SK-N-SH (cell line): ENCODE data around the gene SRA1. TPM values are rescaled to one million over a fixed set of nuclear protein-coding genes. Genes with fewer than 3 reads are reported as not detected.

Experiments used
- CTCF ChIA-PET: fragments of 300-600, 350-600 bp; formaldehyde crosslinking; extraction: SDS; loops from one replicate; lab custom pipeline; 2021; lab: Yijun Ruan, JAX
- POLR2A ChIA-PET: fragments of 350-600 bp; sonication (Branson Sonifier 250); formaldehyde crosslinking; extraction: SDS; loops from one replicate; lab custom pipeline; 2020; ENCODE audit warnings: antibody characterized with exemption, inconsistent platforms; lab: Yijun Ruan, JAX
- DNase-seq: peaks from one replicate; pipeline ENCODE4 v3.0.0; 2012
- H2AFZ ChIP-seq: fragments of 200-600 bp; sonication (generic); 2 replicates; pipeline ENCODE4 v1.8.1; 2016; ENCODE audit warnings: antibody characterized with exemption, mild to moderate bottlenecking, low read depth
- H3F3A ChIP-seq: fragments of 200-600 bp; sonication (generic); replicated peaks from 2 replicates; pipeline ENCODE3; 2016; ENCODE audit warnings: antibody characterized with exemption, mild to moderate bottlenecking; ENCODE audit not compliant: insufficient read depth
- H3K27ac ChIP-seq, 2 experiments: fragments of 200-500 bp in 1 of 2; fragments of 200-600 bp in 1 of 2; sonication (Bioruptor generic) in 1 of 2; sonication (generic), shearing (Covaris generic) in 1 of 2; 2 replicates each; pipeline versions ENCODE4 v1.5.1 to v1.6.1; 2014 to 2016; ENCODE audit warnings: low read depth in 2 of 2, inconsistent platforms in 1 of 2, low read length in 1 of 2, mild to moderate bottlenecking in 1 of 2, mixed read lengths in 1 of 2
- H3K27me3 ChIP-seq: fragments of 200-600 bp; sonication (generic), shearing (Covaris generic); 2 replicates; pipeline ENCODE4 v1.6.1; 2016; ENCODE audit warnings: mixed run types; ENCODE audit not compliant: insufficient read depth
- H3K36me3 ChIP-seq, 2 experiments: fragments of 200-500 bp in 1 of 2; fragments of 200-600 bp in 1 of 2; sonication (Bioruptor generic) in 1 of 2; sonication (generic) in 1 of 2; replicated peaks in 1 of 2; 2 replicates each; pipeline versions ENCODE3 to v1.5.1; 2014 to 2016; ENCODE audit warnings: low read length in 1 of 2, mild to moderate bottlenecking in 1 of 2; ENCODE audit not compliant: insufficient read depth in 2 of 2, control insufficient read depth in 1 of 2
- H3K4me1 ChIP-seq, 2 experiments: fragments of 200-500 bp in 1 of 2; fragments of 200-600 bp in 1 of 2; sonication (Bioruptor generic) in 1 of 2; sonication (generic), shearing (Covaris generic) in 1 of 2; 2 replicates each; pipeline versions ENCODE4 v1.5.1 to v1.6.1; 2014 to 2016; ENCODE audit warnings: low read depth in 1 of 2, low read length in 1 of 2, mixed run types in 1 of 2; ENCODE audit not compliant: insufficient read depth in 2 of 2, control insufficient read depth in 1 of 2
- H3K4me2 ChIP-seq: fragments of 200-600 bp; sonication (generic), shearing (Covaris generic); 2 replicates; pipeline ENCODE4 v1.6.1; 2017; ENCODE audit warnings: mixed run types
- H3K4me3 ChIP-seq, 2 experiments: fragments of 200-500 bp in 1 of 2; fragments of 200-600 bp in 1 of 2; sonication (Bioruptor generic) in 1 of 2; sonication (generic), shearing (Covaris generic) in 1 of 2; 2 replicates each; pipeline versions ENCODE4 v1.5.1 to v1.8.1; 2014 to 2016; ENCODE audit warnings: low read depth in 2 of 2, inconsistent platforms in 1 of 2, low read length in 1 of 2, mild to moderate bottlenecking in 1 of 2, mixed read lengths in 1 of 2, moderate library complexity in 1 of 2
- H3K79me2 ChIP-seq: fragments of 200-600 bp; sonication (generic); 2 replicates; pipeline ENCODE4 v1.8.1; 2017; ENCODE audit warnings: mild to moderate bottlenecking; ENCODE audit not compliant: insufficient read depth
- H3K9ac ChIP-seq: fragments of 200-600 bp; sonication (generic); 2 replicates; pipeline ENCODE4 v1.6.1; 2017; ENCODE audit warnings: mixed run types
- H3K9me2 ChIP-seq: fragments of 200-600 bp; sonication (generic); 2 replicates; pipeline ENCODE4 v1.6.1; 2017; ENCODE audit warnings: mixed run types
- H3K9me3 ChIP-seq: fragments of 200-600 bp; sonication (generic); 2 replicates; pipeline ENCODE4 v1.6.1; 2017; ENCODE audit warnings: mixed run types, mild to moderate bottlenecking, moderate library complexity
- H4K20me1 ChIP-seq: fragments of 200-600 bp; sonication (generic); 2 replicates; pipeline ENCODE4 v1.6.1; 2017; ENCODE audit warnings: mild to moderate bottlenecking, mixed run types; ENCODE audit not compliant: insufficient read depth
- CHD2 ChIP-seq: fragments of 150-350 bp; IDR thresholded peaks from 2 replicates; pipeline ENCODE4 v1.6.1; 2018; ENCODE audit warnings: low read length; ENCODE audit not compliant: partially characterized antibody
- CTCF ChIP-seq: fragments of 200-600 bp; sonication (generic); IDR thresholded peaks from 2 replicates; pipeline ENCODE4 v1.6.1; 2017; ENCODE audit warnings: antibody characterized with exemption, mild to moderate bottlenecking, moderate library complexity
- EP300 ChIP-seq, 2 experiments: IDR thresholded peaks; 2 replicates each; pipeline versions ENCODE4 v1.4.0 to v1.6.1; 2012; ENCODE audit warnings: borderline replicate concordance in 1 of 2, low read depth in 1 of 2, low read length in 1 of 2
- FOSL2 ChIP-seq: IDR thresholded peaks from 2 replicates; pipeline ENCODE4 v1.4.0; 2012; ENCODE audit warnings: low read depth, mild to moderate bottlenecking, moderate library complexity, borderline replicate concordance
- IRF3 ChIP-seq: fragments of 150-350 bp; IDR thresholded peaks from 2 replicates; pipeline ENCODE4 v1.6.1; 2016; ENCODE audit warnings: mild to moderate bottlenecking, low read depth, low read length
- MEF2A ChIP-seq: IDR thresholded peaks from 2 replicates; pipeline ENCODE4 v1.4.0; 2012; ENCODE audit warnings: low read depth, borderline replicate concordance
- POLR2AphosphoS5 ChIP-seq: IDR thresholded peaks from 2 replicates; pipeline ENCODE4 v1.6.1; 2012; ENCODE audit warnings: low read depth, low read length
- TEAD4 ChIP-seq: IDR thresholded peaks from 2 replicates; pipeline ENCODE4 v1.4.0; 2012; ENCODE audit warnings: mild to moderate bottlenecking, borderline replicate concordance; ENCODE audit not compliant: insufficient read depth
- ZBTB33 ChIP-seq: IDR thresholded peaks from 2 replicates; pipeline ENCODE4 v1.4.0; 2012; ENCODE audit warnings: low read depth, borderline replicate concordance
- WGBS: methylation state at CpG from one replicate; pipeline ENCODE4 v1.1.6; 2017; ENCODE audit warnings: low lambda C conversion rate; 5-methylcytosine and 5-hydroxymethylcytosine counted together
- polyA plus RNA-seq, 3 experiments: library from polyadenylated mRNA; depleted of rRNA; stranded (reverse); fragments of >200 nt; gene quantifications; 2 replicates each; pipeline ENCODE4 v1.2.3, GENCODE V29; 2012
- TF ChIP-seq, protein P1 (sequence below): fragments of 150-350 bp; IDR thresholded peaks from 2 replicates; pipeline ENCODE4 v1.6.1; 2017; ENCODE audit warnings: antibody characterized with exemption, low read length, low read depth, borderline replicate concordance

Gene SRA1
- polyA plus RNA-seq, 1 of the 3 experiments (the other 2 are of a cell fraction): 35.9 TPM

DNA sequence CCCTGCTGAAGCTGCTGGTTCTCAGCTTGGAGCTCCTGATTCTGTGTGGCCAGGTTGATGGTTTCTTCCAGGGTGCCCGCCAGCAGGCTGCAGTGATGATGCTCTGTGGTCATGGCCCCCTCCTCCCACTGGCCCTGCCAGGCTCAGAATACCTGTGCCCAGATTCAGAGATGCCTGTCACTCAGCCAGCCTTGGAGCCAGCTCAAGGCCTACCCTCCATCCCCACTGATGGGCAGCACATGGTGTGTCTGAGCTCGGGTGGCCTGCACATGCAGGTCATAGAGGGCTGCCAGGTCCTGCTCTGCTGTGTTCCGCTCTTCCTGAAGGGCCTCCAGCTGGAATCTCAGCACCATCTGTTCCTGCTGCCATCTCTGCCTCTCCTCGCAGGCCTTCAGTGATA, 12.8 kb upstream of the SRA1 start:
- H3K9ac ChIP-seq: no peak overlapping the region
- no peak overlapping the region for H3K4me3 ChIP-seq
- no peaks in the 10 kb centered on the region for H3K27me3 ChIP-seq
- no peak overlapping the region for H3K4me2 ChIP-seq
- ChIA-PET CTCF (interaction anchor here (2.5 kb wide), 1 partner anchor 69 kb away, joined by 7 read pairs; the partner anchor contains the start of gene TMCO6), POLR2A (interaction anchor here (1.0 kb wide), 1 partner anchor 13 kb away, joined by 3 read pairs; the partner anchor contains the start of gene SRA1)
- H3K79me2 ChIP-seq: peaks cover 22% of the 10 kb centered on the region
- H3K9me3 ChIP-seq: no peaks in the 10 kb centered on the region
- no peak overlapping the region for H2AFZ ChIP-seq
- TF ChIP-seq, protein P1, sequence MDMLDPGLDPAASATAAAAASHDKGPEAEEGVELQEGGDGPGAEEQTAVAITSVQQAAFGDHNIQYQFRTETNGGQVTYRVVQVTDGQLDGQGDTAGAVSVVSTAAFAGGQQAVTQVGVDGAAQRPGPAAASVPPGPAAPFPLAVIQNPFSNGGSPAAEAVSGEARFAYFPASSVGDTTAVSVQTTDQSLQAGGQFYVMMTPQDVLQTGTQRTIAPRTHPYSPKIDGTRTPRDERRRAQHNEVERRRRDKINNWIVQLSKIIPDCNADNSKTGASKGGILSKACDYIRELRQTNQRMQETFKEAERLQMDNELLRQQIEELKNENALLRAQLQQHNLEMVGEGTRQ: no peak
- TF ChIP-seq EP300 (IDR thresholded peaks at IDR 0.05; ENCODE audit: borderline replicate concordance in 1 of 2, low read depth in 1 of 2, low read length in 1 of 2) (no peak), CHD2 (no peak), ZBTB33 (no peak), FOSL2 (no peak), IRF3 (no peak), MEF2A (no peak), CTCF (no peak), POLR2AphosphoS5 (no peak), TEAD4 (no peak)
- H3F3A ChIP-seq: peaks cover 5% of the 10 kb centered on the region
- H3K4me1 ChIP-seq: peaks cover 3 to 8% of the 10 kb centered on the region in 2 experiments; a peak in 1 of 4 replicates
- no peak for DNase-seq
- H3K9me2 ChIP-seq: no peaks in the 10 kb centered on the region
- H4K20me1 ChIP-seq: no peaks in the 10 kb centered on the region
- WGBS: 88% methylated on average over 3 of the region's 4 CpGs
- peaks cover 8 to 25% of the 10 kb centered on the region in 2 experiments for H3K36me3 ChIP-seq
- H3K27ac ChIP-seq: no peak overlapping the region
